Fibroblast of the conjunctiva (primary cell): ENCODE data around the gene ZCCHC8.
A peak's percentile ranks its signal among the peaks of the same experiment; 100 is the strongest.
"Not testable (repeated sequence)": the region's sequence is repeated elsewhere in the genome, so short reads cannot be mapped to it uniquely, and the experiment has no call there.

ENCODE experiments used
- DNase-seq: peaks from one replicate; pipeline ENCODE4 v3.0.0-alpha.2; 2010; ENCODE audit warnings: low read depth

Gene ZCCHC8

DNA sequence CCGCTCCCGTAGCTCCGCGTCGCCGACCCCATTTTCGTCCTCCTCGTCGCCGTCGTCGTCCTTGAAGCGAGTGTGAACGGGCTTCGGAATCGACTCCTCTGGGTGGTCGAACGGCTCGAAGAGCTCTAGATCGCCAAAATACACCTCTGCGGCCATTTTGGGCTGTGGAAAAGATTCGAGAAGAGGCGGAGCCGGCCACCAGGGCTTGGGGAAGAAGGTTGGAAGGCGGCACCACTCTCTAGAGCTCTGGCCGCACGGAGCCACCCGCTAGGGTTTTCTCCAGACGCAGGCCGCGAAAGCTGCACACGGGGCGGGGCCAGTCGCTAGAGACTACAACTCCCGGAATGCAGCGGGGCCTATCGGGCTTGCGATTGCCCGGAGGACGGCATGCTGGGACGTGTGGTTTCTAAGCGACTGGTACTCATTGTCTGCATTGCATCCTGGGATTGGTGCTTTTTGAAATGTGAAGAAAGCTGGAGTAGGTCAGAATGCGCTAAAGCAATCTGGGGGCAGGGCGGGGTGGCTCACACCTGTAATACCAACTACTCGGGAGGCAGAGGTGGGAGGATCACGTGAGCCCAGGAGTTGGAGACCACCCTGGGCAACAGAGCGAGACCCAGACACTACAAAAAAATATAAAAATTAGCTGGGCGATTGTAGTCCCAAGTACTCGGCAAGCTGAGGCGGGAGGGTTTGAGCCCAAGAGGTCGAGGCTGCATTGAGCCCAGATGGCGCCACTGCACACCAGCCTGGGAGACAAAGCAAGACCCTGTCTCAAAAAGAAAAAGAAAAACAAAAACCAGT is at the start of gene ZCCHC8:
Gene ZCCHC8 (minus strand): TSS at position 248 of the 804 bp plus-strand sequence. CDS start 92 bp downstream, at position 156.
- peak; percentile 97 for DNase-seq

DNA sequence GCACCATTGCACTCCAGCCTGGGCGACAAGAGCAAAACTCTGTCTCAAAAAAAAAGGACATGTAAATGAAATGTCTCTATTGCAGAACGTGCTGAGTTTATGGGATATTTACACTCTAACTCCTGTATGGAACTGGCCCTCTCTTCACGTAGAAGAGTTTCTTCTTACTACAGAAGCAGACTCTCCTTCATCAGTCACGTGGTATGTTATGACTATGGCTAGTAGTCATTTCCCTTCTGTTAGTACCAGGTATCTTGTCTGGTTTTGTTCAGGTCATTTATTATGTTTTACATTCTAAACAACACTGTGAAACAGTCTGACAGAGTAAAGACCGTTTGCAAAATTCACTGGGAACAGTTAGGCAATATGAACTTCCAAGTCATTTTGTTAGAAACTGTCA is 46.6 kb upstream of the ZCCHC8 start:
- DNase-seq = no peak

DNA sequence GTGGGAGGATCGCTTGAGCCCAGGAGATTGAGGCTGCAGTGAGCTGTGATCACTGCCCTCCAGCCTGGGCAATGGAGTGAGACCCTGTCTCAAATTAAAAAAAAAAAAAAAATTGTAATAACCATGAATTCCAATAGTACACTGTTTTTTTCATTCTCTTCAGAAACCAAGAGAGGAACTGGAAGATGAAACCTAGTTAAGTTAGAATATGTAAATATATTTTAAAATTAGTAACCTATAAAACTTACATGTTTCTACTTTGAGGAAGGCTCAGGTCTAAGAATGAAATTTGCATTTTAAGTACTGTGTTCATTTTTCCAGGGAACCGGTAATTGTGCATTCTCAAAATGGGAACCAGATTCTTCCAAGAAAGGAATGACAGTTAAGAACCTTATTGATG is 45.1 kb upstream of the ZCCHC8 start:
- DNase-seq = no peak

DNA sequence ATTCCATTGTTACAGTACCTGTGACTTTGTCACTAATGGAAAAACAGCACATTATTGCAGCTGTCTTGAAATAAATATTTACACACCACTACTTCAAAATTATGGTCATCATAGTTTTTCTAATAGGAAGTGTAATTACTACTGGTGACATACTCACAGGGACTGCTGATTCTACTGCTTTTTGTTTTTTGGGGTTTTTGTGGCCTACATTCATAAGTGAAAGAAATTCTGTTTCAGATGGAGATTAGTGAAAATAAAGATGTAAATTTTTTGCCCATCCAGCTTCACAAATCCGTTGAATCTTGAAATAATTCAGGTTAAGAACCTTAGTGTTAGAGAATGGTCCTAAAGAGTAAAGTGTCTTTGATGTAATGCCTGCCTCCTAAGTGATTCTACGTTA is 43.8 kb upstream of the ZCCHC8 start:
- no peak for DNase-seq

DNA sequence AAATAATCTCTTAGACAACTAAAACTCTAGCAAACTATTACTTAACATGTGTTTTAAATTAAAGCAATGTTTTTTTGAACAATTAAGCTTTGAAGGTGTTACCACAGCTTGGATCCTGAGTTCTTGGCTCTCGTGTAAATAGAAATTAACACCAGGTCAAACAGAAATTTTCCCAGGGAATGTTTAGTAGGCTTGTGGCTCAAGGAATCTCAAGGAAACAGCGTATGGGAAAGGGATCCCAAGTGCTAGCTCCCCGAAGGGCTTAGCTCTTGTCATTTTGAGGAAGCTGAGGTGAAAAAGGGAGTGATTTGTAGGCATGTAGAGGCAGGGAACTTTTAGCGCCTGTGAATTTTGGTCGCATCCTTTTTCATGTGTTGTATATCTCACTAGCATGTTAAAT is 37.8 kb upstream of the ZCCHC8 start:
- DNase-seq = no peak

DNA sequence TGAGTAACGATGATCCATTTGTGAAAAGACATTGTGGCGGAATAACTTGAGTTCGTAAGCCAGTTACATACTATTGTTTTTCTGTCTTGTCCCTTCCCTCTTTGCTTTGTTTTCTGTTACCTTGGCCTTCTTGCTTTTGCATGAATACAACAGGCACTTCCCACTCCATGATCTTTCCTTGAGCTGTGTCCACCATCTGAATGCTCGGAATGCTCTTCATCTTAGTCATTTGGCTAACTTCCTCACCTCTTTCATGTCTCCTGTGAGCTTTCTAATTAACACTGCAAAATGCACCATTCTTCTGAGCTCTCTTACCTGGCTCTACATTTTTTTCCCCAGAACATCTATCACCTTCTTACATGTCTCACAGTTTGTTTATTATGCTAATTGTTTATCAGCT is 36.3 kb upstream of the ZCCHC8 start:
- DNase-seq = no peak

DNA sequence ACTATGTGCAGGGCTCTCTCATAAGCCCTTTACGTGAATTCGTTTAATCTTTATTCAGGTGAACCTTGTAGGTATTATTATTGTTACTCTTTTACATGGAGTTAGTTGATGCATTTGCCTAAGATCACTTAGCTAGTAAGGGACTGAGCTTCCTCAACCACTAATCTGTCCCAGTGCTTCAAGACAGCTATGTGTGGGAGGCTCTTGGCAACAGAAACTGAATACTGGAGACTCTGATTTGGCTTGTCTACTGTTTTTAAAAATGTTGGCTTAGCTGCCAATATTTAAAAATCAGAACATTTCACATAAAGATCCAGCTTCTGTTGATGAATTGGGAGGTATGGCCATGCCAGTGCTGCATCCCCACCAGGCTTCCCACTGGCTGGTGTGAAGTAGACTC is 33.1 kb upstream of the ZCCHC8 start:
- peak; percentile 14 for DNase-seq

DNA sequence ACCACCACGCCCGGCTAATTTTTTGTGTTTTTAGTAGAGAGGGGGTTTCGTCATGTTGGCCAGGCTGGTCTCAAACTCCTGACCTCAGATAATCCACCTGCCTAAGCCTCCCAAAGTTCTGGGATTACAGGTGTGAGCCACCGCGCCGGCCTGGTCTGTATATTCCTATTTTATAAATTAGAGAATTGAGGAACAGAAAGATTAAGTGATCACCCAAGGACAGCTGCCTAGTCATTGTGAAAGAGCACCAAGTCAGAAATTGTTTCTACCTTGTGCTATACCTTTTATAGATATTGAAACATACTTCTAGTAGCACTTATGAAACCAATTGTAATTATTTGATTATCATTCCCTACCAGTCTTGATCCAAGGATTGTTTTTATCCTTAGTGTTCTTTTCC is 28.3 kb upstream of the ZCCHC8 start:
- DNase-seq = no peak

DNA sequence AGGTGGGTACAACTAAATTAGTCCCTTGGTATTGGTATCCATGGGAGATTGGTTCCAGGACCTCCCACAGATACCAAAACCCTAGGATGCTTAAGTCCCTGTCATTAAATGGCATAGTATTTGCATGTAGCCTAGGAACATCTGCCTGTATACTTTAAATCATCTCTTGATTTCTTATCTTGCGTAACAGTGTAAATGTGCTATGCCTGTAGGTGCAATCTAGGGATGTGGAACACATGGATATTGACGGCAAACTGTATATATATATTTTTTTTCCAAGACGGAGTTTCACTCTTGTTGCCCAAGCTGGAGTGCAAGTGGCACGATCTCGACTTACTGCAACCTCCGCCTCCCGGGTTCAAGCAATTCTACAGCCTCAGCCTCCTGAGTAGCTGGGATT is 27.9 kb upstream of the ZCCHC8 start:
- no peak for DNase-seq

DNA sequence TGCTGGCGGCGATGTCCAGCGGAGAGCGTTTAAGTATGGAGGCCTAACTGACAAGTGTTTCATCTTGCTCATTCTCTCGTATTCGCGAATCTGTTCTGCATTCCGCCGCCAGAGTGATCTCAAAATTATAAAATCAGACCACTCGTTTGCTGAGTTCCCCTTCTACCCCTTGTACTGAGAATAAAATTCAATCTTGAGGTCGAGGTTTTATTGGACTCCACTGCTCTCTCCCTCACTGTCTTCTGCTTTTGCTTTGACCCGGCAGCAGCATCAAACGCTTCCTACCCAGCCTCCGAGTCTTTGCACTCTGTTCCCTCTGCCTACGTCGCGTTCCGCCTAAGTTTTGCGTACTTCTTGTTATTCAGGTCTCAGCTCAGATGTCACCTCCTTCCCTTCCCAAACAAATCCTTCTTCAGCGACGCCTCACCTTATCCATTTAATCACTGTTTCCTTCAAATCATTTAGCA is 26.8 kb upstream of the ZCCHC8 start:
- DNase-seq = no peak

DNA sequence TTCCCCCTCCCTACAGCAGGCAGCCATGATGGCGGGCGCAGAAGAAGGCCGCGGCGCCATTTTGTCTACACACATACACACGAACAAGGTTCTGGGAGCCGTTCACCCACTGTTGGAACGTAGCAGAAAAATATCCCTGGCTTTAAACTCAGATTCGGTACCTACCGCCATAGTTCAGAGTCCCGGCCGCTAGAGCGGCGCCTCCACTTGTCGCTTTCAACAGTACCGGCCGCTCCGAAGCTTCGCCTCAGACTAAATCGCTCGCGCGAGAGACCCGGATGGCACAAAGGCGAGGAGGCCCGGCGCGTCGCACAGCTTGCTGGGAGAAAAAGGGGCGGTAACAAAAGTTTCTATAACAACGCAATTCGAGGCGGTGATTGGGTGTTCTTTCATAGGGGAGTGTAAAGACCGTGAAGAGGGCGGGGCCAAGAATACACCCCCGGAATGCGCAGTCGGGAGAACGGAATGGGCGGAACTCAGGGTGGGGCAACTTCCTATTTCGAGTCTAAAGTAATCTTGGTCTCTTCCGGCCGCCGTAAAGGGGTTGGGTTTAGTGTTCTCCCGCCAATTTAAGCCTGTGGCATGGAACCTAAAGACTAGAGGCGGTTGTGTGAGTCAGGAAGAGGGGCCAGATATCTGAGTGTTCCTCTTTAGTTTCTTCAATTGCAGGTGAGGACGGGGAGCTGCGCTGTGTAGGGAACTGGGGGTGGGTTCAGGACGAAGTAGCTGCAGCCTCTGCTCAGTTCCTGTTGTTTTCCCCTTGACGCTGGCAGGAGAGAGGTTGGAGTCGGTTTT is 26.1 kb upstream of the ZCCHC8 start, which contains the start of the genes KNTC1 and RSRC2:
Gene KNTC1 (plus strand): TSS at position 567 of the 795 bp plus-strand sequence. CDS start 2,815 bp downstream, outside the sequence.
Gene RSRC2 (minus strand): TSS at position 254 of the 795 bp plus-strand sequence. CDS start 83 bp downstream, at position 171.
- peak; percentile 99 for DNase-seq

DNA sequence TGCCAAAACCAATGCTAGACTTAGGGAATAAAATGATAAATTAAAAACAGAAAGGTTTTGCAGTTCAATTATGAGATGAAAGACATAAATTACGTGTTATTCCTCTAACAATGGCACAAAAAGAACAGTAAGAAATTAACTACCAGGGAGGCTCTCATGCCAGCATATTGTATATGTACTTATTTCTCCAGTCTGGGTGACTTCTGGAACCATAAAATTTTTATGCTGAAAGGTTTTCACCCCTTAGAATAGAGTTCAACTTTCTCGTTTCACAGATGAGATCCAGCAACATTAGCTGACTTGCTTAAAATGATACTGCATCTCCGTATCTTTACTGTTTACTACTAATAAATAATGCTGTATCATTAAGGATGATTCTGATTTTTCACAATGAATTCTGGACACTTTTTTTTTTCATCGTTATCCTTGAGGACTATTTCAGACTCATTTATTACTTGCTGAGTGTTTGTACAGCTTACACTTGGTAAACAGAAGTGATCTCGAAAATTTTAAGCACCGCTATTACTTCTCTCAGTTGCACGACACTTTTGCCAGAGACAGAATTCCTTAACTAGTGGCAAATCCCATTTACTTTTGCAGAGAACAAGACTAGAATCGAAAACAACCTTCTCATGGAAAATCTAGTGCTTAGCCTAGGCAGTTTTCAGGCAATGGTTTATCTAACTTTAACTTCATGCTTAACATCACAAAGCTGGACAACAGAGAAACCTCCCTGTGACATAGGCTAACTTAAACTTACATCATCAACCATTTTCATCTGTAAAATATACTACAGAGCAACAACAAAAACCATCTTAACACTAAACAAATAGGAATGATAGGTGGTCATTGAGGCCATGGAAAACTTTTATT is 23.4 kb upstream of the ZCCHC8 start:
- DNase-seq = no peak

DNA sequence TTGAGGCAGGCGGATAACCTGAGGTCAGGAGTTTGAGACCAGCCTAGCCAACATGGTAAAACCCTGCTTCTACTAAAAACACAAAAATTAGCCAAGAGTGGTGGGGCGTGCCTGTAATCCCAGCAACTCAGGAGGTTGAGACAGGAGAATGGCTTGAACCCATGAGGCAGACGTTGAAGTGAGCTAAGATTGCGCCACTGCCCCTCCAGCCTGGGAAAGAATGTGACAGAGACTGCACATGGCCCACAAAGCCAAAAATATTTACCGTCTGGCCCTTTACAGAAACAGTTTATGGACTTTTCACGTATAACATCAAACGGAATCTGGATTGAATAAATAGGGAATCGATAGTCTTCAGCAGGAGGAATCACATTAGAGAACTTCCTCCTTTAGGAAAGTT is 22.5 kb upstream of the ZCCHC8 start:
- no peak for DNase-seq

DNA sequence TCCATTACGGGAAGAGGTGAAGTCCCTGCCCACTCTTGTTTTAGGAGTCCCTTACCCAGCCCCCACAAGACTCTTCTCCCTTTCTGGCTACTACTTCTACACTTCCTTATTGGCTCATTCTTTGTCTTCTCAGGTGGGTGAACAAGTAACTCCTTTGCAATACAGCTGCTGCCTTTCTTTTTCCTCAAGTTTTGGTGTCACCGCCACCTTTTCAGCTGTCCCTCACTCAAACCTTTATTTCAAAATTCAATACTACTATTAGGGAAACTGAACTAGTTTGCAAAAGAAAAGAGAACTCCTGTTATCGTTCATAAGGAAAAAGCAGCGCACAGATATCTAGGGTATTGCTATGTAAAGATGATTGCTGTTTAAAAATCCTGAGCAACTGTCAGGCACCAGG is 19.9 kb upstream of the ZCCHC8 start:
- DNase-seq = no peak

DNA sequence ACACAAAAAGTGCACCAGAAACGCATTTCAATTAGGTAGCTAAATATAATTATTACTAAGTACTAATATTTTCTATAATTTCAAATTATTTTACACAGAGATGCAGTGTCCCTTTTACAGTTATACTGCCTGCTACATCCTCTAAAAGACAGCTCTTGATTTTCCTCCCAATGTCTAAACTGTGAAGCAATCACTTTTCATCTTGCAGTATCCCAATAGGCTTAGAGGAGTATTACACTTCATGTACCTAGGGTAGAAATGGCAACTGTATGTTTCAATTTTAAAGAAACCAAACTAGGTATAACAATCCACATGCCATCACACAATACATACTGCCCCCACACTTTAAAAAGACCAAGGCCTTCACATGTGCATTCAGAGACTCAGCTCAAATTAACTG is 18.7 kb upstream of the ZCCHC8 start:
- no peak for DNase-seq

DNA sequence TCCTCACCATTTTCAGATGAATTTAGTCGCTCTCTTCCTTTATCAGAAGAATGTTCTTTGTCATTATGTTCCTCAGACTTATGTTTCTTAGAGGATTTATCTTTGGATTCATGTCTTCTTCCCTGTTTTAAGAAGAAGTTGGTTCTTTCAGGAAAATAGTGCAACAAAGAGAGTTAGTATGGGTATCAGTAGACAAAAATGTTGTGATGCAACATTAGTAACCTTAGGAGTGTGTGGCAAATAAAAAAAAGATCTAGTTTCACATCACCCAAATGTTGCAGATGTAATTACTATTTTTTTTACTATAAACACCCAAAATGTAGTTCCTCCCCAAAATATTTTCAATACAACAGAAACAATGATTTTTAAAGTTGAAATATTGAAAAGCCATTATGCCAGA is 18.2 kb upstream of the ZCCHC8 start:
- DNase-seq = no peak

DNA sequence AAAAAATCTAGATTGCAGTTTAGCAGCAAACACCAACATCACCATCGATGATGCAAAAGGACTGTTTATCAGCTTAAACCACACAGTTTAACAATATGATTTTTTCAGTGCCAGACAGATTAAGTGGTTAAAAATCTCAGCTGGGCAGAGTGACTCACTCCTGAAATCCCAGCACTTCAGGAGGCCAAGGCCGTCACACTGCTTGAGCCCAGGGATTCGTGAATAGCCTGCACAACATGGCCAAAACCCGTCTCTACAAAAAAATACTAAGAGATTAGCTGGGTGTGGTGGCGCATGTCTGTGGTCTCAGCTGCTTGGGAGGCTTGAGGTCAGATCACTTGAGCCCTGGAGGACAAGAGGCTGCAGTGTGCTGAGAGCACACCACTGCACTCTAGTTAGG is 17.1 kb upstream of the ZCCHC8 start:
- peak; percentile 74 for DNase-seq

DNA sequence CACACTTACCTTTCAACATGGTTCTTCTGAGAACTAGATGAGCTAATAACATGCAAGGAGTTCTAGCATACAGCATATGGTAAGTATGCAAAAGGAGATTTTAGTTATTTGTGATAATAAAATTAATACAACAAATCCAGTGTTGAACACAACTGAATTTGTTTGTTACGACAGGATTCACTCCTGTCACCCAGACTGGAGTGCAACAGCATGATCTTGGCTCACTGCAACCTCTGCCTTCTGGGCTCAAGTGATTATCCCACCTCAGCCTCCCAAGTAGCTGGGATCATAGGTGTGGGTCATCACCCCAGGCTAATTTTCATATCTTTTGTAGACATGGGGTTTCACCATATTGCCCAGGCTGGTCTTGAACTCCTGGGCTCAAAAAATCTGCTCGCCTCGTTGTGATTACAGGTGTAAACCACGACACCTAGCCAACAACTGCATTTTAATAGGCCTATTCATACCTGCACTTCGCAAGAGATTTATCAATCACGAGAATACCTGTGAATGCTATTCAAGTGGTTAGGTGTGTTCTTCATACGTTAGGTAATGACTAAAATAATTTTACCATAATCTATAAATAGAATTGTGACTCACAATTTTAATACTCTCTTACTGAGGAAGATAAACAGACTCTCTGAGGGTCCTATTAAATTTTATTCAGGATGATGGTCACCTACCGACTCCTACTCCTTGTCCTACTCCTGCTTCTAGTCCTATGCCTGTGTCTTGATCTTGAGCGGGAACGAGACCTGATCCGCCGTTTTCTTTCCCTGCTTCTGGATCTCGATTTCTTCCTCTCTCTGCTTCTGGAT is 16.0 kb upstream of the ZCCHC8 start:
- no peak for DNase-seq

DNA sequence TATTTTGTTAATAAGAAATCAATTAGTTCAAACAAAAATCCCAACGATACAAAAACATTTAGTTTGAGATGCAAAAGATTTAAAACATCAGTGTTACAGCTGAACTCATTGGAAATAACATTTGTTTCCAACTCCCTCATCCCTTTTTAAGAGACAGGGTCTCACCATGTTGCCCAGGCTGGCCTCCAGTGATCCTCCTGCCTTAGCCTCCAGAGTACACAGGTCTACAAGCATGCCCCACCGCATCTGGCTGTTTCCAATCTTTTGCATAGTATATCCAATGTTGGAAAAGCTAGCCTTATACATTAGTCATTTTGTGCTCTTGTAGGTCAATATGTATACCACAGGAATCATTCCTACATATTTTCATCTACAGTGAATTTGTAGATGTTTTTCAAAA is 14.5 kb upstream of the ZCCHC8 start:
- DNase-seq = no peak

DNA sequence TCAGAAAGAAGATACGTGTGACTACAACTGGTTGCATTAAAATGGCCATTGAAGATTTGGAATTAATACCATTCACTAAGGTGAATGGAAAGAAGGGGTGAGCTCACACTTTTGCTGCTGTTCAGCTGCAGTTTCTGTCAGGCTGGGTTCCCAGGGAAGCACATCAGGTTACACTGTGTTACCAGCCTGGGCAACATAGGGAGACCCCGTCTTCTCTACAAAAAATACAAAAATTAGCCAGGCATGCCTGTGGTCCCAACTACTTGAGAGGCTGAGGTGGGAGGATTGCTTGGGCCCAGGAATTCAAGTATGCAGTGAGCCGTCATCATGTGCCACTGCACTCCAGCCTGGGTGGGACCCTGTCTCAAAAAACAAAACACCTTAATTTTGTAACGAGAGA is 12.9 kb upstream of the ZCCHC8 start:
- no peak for DNase-seq

DNA sequence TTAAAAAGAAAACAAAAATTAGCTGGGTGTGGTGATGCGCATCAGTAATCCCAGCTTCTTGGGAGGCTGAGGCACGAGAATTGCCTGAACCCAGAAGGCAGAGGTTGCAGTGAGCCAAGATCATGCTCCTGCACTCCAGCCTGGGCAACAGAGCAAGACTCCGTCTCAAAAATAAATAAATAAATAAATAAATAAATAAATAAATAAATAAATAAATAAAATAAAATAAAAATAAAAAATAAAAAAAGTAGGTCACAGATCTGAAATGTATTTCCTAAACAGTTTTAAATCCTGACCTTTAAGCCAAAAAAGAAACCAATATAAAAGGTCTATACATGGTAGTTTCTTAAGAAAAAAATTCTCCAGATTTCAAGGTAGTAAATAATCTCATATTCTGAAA is 12.3 kb upstream of the ZCCHC8 start:
- not testable (repeated sequence) for DNase-seq
